HG03442 (cell line): Measurements from ENCODE around the gene RBM47.
"Not testable (repeated sequence)": the region's sequence is repeated elsewhere in the genome, so short reads cannot be mapped to it uniquely, and the experiment has no call there.

Experiments used
- ATAC-seq: cut with Tn5 transposase; IDR thresholded peaks from one replicate; pipeline ENCODE4 v1.9.1; 2021; ENCODE audit warnings: mild to moderate bottlenecking, moderate library complexity; ENCODE audit not compliant: unreplicated experiment

The RBM47 gene

GRCh38 chr4:40544221-40544620, 85.4 kb downstream of the RBM47 start:
- no peak for ATAC-seq

- no peak for ATAC-seq
These were observed 88.9 kb downstream of the RBM47 start for GRCh38 chr4:40540800-40541199.

GRCh38 chr4:40536032-40536431, 93.6 kb downstream of the RBM47 start:
- ATAC-seq: peak; percentile 62

- ATAC-seq: no peak
These were observed 98.0 kb downstream of the RBM47 start for GRCh38 chr4:40531636-40532023.

GRCh38 chr4:40530961-40531635, 98.6 kb downstream of the RBM47 start:
- no peak for ATAC-seq

GRCh38 chr4:40526741-40527140, 102.9 kb downstream of the RBM47 start:
- no peak for ATAC-seq

- ATAC-seq: no peak
These were observed 103.7 kb downstream of the RBM47 start for GRCh38 chr4:40525752-40526598.

- ATAC-seq: no peak
These were observed 105.2 kb downstream of the RBM47 start for GRCh38 chr4:40524366-40525041.

- ATAC-seq: no peak
These were observed 106.1 kb downstream of the RBM47 start for GRCh38 chr4:40523581-40523980.

GRCh38 chr4:40521957-40522356, 107.7 kb downstream of the RBM47 start:
- no peak for ATAC-seq

- ATAC-seq: no peak
These were observed 109.1 kb downstream of the RBM47 start for GRCh38 chr4:40520533-40520932.

- not testable (repeated sequence) for ATAC-seq
These were observed 112.6 kb downstream of the RBM47 start for GRCh38 chr4:40517081-40517480.

- ATAC-seq: no peak
These were observed 113.0 kb downstream of the RBM47 start for GRCh38 chr4:40516651-40517050.

- peak; percentile 76 for ATAC-seq
These were observed 114.0 kb downstream of the RBM47 start for GRCh38 chr4:40515398-40516293.

GRCh38 chr4:40515037-40515397, 114.6 kb downstream of the RBM47 start:
- ATAC-seq: no peak

- ATAC-seq: no peak
These were observed 115.1 kb downstream of the RBM47 start for GRCh38 chr4:40514497-40514951.

- no peak for ATAC-seq
These were observed 118.5 kb downstream of the RBM47 start for GRCh38 chr4:40511036-40511614.

- ATAC-seq: no peak
These were observed 121.7 kb downstream of the RBM47 start for GRCh38 chr4:40507977-40508376.

- ATAC-seq: no peak
These were observed 123.2 kb downstream of the RBM47 start for GRCh38 chr4:40506492-40506891.

- no peak for ATAC-seq
These were observed 123.6 kb downstream of the RBM47 start for GRCh38 chr4:40506066-40506465.
